Nucleus accumbens (tissue), 56 donors: Measurements from ENCODE around the gene HADHB.
A peak's percentile ranks its signal among the peaks of the same experiment; 100 is the strongest.
"Not testable (repeated sequence)": the region's sequence is repeated elsewhere in the genome, so short reads cannot be mapped to it uniquely, and the experiment has no call there.

Experiments used
- DNase-seq, 56 donors: peaks; one replicate each; lab custom pipeline; 2025; lab: John Stamatoyannopoulos, UW

HADHB gene

DNA sequence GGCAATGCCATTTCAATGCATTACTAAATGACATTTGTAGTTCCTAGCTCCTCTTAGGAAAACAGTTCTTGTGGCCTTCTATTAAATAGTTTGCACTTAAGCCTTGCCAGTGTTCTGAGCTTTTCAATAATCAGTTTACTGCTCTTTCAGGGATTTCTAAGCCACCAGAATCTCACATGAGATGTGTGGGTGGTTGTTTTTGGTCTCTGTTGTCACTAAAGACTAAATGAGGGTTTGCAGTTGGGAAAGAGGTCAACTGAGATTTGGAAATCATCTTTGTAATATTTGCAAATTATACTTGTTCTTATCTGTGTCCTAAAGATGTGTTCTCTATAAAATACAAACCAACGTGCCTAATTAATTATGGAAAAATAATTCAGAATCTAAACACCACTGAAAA lies 45.3 kb downstream of the HADHB start:
- no peak for DNase-seq

- DNase-seq = peak in 29 of 56 donors; percentile 3 to 81 (median 37)
Measured at GRCh38 chr2:26292646-26293045, 47.9 kb downstream of the HADHB start.

GRCh38 chr2:26295511-26295910 lies 50.8 kb downstream of the HADHB start:
- DNase-seq = no peak

DNA sequence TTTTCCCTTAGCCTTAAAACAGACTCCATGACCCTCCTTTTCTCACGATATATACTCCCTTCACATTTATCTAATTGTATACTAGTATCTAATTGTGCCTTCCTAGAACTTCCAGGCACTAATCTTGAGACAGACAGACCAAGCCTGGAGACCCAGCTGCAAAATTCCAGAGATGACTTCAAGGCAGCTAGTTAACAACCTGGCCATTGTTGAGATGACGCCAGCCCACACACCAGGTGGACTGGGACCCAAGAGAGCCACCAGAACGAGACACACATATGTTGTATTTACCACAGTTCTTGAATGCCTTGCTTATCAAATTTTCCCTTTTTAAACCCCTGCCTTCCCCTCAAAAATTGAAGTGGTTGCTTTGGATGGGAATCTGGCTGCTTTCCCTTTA lies 52.3 kb downstream of the HADHB start:
- no peak for DNase-seq

- DNase-seq = no peak
Measured at GRCh38 chr2:26298286-26298637, 53.5 kb downstream of the HADHB start.

DNA sequence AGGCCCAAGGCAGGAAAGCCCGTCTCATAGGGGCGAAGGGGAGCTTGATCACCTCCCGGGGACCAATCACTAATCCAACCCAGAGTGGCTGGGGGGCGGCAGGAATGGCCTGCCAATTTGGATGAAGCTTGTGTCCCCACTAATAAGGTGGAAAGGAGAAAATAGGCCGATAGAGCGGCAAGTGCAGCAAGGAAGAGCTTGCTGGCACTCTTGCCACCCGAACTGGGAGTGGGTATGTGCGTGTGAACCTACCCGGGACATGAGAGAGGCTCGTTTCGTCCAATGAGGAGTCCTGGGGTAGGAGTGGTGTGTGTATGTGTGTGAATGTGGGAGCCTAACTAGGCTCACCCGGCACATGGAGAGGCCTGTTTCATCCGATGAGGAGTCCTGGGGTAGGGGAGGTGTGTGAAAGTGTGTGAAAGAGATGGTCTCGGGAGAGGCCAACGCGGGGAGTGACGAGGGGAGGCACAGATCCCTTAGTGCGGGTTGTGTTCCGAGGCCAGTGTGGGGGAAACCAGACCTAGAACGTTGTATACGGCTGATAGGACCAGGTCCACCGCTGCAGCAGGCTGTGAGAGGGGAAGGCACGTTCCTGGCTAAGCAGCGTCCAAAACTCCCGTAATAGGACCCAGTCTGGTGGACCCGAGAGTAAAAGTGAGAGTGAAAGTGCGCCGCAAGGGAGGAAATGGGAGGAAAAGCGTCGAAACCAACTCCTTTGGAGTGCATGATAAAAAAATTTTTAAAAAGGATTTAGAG lies 54.1 kb downstream of the HADHB start:
- DNase-seq = peak in 7 of 56 donors; percentile 4 to 38 (median 11)

- peak in 1 of 56 donors; percentile 6 for DNase-seq
Measured at GRCh38 chr2:26299471-26300101, 54.8 kb downstream of the HADHB start.

- DNase-seq = no peak
Measured at GRCh38 chr2:26300234-26300925, 55.6 kb downstream of the HADHB start.

DNA sequence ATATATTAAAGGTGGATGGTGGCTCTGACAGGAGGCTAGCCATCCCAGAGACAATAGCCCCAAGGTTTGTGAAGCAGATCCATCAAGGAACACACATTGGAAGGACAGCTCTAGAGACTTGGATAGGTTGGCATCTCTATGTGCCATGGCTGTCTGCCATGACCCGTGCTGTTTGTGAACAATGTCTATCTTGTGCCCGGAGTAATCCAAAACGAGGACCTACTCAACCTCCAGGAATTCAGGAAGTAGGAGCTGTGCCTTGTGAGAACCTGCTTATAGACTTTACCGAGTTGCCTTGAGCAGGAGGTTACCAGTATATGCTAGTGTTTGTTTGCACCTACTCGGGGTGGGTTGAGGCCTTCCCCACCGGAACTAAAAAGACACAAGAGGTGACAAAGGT lies 58.1 kb downstream of the HADHB start:
- no peak for DNase-seq

GRCh38 chr2:26305094-26305493 lies 60.4 kb downstream of the HADHB start:
- DNase-seq = not testable (repeated sequence)

GRCh38 chr2:26305540-26305939 lies 60.8 kb downstream of the HADHB start:
- DNase-seq = no peak

- DNase-seq = no peak
Measured at GRCh38 chr2:26309921-26310320, 65.2 kb downstream of the HADHB start.

DNA sequence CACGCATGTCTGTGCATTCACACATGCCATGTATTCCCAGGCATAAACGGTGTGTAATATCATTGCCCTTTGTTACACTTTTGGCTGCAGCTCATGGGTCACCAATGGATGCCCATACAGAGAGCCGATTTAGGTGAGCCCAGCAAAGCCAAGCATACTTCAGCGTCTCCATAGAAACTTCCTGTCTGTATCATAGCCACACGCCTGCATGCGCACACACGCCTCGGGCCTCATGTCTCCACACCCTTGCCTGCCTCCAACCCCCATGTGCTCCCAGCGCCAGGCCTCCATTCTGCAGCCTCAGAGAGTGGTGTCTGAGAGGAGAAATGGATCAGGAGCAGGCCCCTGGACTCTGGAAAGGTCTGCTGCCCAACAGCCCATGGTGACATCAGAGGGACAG lies 67.7 kb downstream of the HADHB start:
- no peak for DNase-seq

- no peak for DNase-seq
Measured at GRCh38 chr2:26313446-26313845, 68.7 kb downstream of the HADHB start.

DNA sequence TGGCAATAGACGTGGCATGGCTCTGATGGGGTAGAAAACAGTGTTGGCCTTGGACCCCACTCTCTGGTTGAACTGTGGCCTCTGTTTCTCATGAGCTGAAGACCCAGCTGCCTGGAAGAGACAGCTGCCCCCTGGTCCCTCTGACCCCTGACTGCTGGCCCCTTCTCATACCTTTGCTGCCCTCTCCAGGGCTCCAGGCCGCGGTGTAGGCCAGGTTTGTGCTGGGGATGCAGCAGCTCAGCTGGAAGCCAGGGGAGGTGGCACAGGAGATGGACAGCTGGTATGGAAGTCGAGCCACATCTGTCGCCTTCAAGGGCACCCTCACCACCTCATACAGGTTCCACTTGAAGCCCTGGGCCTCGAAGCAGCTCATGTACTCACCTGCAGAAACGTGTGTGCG lies 69.5 kb downstream of the HADHB start:
- no peak for DNase-seq

GRCh38 chr2:26316041-26316440 lies 71.3 kb downstream of the HADHB start:
- DNase-seq = no peak

- no peak for DNase-seq
Measured at GRCh38 chr2:26316845-26317244, 72.1 kb downstream of the HADHB start.

GRCh38 chr2:26317377-26318105 lies 72.8 kb downstream of the HADHB start:
- DNase-seq = no peak

DNA sequence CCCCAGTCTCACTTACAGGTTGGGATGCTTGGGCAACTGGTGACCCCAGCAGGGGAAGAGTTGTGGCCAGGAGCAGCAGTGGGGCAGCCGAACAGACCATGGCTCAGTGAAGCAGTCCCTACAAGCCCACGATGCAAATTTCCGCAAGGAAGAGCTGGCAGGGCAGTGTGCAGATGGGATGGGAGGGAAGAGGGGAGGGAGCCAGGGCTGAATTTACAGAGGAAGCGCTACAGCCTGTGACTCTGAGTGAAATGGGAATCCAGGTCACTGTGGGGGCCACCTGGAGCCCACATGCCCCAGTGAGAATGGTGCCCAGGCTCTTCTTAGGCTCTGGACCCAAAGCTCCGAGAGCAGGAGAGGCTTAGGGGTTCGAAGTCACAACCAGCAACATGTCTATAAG lies 74.2 kb downstream of the HADHB start:
- no peak for DNase-seq

DNA sequence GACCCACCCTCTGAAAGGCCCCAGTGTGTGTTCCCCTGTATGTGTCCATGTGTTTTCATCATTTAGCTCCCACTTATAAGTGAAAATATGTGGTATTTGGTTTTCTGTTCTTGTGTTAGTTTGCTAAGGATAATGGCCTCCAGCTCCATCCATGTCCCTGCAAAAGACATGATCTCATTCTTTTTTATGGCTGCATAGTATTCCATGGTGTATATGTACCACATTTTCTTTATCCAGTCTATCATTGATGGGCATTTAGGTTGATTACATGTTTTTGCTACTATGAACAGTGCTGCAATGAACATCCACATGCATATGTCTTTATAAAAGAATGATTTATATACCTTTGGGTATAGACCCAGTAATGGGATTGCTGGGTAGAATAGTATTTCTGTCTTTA lies 79.7 kb downstream of the HADHB start:
- DNase-seq = not testable (repeated sequence)

DNA sequence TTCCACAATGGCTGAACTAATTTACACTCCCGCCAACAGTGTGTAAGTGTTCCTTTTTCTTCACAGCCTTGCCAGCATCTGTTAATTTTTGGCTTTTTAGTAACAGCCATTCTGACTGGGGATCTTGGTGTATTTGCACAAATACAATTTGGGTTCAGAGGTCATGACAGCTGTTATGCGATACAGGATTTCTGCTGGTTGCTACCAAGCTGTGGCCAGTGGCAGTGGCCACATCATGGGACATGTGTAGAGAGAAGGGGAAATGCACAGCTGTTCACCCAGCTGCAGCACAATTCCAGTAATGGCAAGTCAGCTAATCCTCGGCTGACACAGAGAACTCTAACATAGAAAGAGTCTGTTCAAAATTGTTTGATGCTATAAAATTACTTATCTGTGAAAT lies 80.2 kb downstream of the HADHB start:
- no peak for DNase-seq
